Right hindlimb (tissue), 1 donor: Measurements from ENCODE around the gene SLC5A6.

Experiments used
- DNase-seq: peaks from one replicate; pipeline ENCODE4 v3.0.0-alpha.2; 2018

SLC5A6 gene

DNA sequence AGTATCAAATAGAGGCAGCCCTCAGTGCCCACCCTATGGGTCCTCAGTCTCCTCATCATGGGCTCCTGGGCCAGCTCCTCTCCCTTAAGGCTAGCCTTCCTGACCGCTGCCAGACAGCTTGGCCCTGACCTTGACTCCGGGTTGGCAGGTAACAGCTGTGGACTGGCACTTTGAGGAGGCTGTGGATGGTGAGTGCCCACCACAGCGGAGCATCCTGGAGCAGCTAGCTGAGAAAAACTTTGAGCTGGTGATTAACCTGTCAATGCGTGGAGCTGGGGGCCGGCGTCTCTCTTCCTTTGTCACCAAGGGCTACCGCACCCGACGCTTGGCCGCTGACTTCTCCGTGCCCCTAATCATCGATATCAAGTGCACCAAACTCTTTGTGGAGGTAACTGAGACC lies 24.1 kb upstream of the SLC5A6 start:
- peak; percentile 8 for DNase-seq

DNA sequence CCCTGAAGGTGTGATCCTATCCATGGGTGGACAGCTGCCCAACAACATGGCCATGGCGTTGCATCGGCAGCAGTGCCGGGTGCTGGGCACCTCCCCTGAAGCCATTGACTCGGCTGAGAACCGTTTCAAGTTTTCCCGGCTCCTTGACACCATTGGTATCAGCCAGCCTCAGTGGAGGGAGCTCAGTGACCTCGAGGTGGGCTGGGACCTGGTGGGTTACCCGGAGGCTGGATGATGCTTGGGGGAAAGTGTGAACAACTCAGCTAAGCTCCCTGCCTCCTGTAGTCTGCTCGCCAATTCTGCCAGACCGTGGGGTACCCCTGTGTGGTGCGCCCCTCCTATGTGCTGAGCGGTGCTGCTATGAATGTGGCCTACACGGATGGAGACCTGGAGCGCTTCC lies 21.3 kb upstream of the SLC5A6 start:
- DNase-seq: no peak

DNA sequence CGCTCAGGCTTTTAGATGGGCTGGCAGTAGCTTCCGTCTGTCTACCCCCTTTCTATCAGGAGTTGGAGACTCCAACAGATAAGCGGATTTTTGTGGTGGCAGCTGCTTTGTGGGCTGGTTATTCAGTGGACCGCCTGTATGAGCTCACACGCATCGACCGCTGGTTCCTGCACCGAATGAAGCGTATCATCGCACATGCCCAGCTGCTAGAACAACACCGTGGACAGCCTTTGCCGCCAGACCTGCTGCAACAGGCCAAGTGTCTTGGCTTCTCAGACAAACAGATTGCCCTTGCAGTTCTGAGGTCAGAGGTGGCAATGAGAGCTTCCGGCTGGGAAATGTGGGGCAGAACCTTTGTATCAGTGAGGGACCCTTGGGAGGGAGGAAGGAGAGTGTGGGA lies 19.9 kb upstream of the SLC5A6 start:
- DNase-seq: no peak

DNA sequence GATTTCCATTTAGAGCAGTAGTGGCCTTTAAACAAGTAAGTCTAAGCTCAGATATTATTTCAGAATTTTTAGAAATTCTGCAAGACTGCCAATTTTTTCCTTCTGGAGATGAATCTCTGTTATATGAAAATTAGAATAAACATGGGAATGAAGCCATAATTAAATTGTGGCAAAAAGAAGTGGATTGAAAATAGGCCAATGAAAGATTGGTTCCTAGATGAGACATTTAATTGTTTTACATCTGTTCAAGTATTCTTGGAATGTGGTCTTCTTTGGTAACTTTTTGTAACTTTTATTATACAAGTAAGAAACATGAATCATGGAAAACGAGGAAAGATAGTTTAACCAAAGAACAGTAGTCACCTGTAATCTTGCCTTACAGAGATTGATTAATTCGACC lies 15.4 kb upstream of the SLC5A6 start:
- DNase-seq: no peak

DNA sequence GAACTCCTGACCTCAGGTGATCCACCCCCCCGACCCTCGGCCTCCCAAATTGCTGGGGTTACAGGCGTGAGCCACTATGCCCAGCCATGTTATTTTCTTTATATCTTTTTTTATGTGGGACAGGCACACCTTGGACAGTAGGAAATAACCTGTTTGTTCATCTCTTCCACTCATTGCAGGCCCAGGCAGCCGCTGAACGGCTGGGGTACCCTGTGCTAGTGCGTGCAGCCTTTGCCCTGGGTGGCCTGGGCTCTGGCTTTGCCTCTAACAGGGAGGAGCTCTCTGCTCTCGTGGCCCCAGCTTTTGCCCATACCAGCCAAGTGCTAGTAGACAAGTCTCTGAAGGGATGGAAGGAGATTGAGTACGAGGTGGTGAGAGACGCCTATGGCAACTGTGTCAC lies 13.5 kb upstream of the SLC5A6 start:
- no peak for DNase-seq

DNA sequence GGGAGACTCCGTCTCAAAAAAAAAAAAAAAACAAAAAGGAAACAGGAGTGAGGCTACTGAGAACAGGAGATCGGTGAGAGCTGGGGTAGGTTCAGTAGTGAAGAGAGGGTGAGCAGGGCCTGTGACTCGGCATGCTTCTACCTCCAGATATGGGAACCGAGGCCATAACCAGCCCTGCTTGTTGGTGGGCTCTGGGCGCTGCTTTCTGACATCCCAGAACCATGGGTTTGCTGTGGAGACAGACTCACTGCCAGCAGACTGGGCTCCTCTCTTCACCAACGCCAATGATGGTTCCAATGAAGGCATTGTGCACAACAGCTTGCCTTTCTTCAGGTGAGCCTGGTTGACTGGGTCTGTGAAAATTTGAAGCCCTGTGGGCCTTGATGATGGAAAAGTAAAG lies 11.3 kb upstream of the SLC5A6 start:
- DNase-seq: no peak

DNA sequence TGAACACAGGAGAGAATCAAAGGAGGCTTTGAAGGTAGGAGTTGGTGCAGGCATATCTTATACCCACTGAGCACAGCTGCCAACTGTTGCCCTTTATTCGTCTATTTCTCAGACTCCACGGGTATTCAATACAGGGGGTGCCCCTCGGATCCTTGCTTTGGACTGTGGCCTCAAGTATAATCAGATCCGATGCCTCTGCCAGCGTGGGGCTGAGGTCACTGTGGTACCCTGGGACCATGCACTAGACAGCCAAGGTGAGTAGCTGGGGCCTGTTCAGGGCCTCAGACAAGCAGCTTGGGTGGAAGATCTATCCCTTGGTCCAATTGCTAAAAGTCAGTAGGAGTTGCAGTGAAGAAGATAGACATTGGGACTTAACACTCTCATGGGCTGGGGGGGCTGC lies 10.3 kb upstream of the SLC5A6 start:
- no peak for DNase-seq

DNA sequence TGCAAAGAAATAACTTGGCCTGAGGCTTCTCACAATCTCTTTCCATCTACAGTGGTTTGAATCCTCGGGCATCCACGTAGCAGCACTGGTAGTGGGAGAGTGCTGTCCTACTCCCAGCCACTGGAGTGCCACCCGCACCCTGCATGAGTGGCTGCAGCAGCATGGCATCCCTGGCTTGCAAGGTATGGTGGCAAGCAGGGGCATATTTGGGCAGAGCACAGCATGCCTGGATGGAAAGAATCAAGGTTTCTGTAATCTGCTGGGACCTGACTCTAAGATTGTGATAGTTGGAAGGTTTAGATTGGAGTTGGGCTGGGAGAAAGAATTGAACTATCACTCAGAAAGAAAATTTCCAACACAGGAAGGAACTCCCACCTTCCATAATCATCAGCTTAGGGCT lies 9.1 kb upstream of the SLC5A6 start:
- no peak for DNase-seq

DNA sequence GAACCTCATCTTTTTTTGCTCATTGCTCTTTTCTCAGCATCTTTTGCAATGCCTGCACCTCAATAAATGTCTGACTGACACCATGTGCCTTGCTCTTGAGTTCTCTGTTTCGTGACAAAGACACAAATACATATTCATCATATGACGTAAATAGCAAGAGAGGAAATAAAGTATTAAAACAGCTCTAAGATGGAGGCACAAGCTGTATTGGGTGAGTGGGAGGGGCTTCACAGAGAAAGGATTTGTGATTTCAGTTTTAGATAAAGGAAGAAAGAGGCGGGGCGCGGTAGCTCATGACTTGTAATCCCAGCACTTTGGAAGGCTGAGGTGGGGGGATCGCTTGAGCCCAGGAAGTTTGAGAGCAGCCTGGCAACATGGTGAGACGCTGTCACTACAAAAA lies 8.0 kb upstream of the SLC5A6 start:
- DNase-seq: no peak

DNA sequence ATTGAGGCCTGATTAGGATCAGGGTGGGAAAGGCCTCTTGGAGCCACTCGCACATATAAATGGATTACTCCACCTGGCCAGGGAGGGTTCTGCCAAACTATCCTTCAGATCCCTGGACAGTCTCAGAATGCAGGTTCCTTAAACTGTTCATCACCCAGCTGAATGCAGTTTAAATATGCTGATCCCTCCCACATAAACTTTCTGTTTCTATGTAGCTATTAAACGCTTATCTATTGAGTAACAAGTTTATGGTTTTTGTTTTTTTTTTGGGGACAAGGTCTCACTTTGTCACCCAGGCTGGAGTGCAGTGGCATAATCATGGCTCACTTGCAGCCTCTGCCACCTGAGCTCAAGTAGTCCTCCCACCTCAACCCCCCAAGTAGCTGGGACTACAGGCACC lies 7.0 kb upstream of the SLC5A6 start:
- DNase-seq: no peak

DNA sequence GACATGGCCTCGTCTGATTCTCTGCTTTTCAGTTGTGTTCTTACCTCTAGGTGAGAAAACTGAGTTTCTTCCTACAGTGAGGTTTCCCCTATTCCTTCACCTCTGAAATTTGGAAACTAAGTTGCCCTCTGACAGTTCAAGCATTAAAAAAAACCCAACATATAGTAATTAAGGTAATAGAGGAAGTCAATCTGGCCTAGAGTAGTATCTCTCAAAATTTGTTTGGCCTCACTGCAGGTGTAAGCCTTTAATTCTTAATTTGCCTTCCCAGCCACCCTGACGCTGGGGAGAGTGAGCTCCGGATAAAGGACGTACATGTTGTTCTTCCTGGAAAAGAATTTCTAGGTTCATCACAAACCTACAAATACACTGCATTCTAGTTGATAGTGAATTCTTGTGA lies 6.5 kb upstream of the SLC5A6 start:
- DNase-seq: no peak

DNA sequence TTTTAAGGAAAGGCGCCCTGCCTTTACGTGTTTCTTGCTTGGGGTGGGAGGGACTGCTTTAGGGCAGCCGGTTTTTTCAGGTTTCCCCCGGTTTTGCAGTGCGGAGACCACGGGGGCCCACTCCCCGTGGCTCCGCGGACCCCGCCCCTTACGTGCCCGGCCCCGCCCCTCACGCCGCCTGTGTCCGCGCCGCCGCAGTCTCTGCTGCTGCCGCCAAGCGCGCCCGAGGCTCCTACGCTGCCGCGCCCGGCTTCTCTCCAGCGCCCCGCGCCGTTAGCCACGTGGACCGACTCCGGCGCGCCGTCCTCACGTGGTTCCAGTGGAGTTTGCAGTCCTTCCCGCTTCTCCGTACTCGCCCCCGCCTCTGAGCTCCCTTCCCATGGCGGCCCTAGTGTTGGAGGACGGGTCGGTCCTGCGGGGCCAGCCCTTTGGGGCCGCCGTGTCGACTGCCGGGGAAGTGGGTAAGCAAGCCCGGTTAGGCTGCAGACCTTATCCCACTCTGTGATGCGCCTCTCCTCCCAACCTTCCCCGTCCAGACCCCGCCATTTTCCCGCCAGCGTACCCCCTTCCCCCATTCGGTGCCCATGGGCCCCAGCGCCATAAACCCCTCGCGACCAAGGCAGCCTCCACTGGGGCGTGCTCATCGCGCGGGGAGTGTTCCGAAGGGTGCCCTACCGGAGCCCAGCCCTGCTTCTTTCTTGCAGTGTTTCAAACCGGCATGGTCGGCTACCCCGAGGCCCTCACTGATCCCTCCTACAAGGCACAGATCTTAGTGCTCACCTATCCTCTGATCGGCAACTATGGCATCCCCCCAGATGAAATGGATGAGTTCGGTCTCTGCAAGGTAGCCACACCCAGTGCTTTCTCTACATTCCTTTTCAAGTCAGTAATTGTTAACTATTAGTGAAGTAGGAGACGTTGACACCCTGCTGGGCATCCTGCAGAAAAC lies 5.4 kb upstream of the SLC5A6 start, which contains the start of gene CAD:
TSS of gene CAD (plus strand) at position 197 of the 949 bp plus-strand sequence. CDS start at position 380, 183 bp downstream.
- peak; percentile 90 for DNase-seq

DNA sequence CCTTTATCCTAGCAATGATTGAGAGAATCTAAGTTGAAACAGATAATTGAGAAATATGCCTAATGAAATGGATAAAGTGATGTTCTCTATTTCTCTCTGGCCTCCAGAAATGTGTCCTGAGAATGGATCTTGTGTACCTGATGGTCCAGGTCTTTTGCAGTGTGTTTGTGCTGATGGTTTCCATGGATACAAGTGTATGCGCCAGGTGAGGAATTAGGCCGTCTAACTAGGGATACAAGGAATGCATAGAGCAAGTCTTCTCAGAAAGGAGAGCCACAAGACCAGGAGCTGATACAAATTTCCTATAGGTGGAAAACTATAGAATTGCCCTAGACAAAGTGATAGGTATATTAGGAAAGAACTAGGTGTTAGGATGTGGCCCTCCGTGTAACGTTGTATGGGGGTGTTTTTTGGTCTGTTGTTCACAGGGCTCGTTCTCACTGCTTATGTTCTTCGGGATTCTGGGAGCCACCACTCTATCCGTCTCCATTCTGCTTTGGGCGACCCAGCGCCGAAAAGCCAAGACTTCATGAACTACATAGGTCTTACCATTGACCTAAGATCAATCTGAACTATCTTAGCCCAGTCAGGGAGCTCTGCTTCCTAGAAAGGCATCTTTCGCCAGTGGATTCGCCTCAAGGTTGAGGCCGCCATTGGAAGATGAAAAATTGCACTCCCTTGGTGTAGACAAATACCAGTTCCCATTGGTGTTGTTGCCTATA lies 4.5 kb upstream of the SLC5A6 start:
- DNase-seq: no peak

DNA sequence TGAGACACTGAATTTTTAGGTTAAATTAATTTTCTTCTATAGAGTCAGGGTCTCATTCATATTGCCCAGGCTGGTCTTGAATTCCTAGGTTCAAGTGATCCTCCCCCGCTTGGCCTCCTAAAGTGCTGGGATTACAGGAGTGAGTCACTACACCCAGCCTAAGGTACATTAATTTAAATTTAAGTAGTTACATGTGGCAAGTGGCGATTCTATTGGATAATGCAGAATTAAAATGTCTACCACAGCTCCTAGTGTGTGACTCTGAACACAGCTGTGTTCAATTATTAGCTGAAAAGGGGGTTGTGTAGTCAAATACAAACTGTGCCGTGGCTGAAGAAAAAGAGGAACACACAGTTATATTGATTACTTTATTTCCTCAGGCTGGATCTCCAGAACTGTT lies 2.9 kb upstream of the SLC5A6 start:
- DNase-seq: no peak

DNA sequence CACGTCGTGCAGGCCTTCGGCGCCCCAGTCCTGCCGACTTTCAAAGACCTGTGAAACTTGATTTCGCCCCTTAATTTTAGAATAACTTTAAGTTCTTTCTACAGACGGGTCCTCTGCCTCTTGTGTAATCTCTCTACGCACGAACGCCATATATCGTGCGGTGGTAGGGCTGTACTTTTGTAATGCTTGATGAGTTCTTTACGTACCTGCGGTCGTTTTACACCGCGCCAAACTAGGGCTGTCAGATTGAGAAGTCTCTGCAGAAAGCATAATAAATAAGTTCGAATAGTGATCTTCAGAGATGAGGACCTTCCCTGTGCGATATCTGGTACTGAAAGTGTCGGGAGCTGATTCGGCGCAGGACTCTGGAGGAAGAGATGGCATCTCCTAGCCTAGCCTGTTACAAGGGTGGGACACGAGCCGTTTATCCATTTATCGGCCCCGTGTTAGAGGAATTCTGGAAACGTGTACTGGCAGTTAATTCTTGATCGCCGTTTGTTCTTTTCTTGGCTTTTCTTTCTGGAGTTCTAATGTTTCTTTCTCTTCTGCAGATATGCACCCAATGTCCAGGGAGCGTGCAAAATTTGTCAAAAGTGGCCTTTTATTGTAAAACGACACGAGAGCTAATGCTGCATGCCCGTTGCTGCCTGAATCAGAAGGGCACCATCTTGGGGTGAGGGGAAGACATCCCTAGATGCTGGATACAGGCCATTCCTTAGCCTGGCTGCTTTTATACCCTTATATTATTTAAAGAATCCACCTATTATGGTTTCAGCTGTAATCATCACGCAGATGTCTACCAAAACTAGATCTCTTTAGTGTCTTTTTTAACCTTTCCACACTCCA lies 781 bp upstream of the SLC5A6 start:
- peak; percentile 12 for DNase-seq

DNA sequence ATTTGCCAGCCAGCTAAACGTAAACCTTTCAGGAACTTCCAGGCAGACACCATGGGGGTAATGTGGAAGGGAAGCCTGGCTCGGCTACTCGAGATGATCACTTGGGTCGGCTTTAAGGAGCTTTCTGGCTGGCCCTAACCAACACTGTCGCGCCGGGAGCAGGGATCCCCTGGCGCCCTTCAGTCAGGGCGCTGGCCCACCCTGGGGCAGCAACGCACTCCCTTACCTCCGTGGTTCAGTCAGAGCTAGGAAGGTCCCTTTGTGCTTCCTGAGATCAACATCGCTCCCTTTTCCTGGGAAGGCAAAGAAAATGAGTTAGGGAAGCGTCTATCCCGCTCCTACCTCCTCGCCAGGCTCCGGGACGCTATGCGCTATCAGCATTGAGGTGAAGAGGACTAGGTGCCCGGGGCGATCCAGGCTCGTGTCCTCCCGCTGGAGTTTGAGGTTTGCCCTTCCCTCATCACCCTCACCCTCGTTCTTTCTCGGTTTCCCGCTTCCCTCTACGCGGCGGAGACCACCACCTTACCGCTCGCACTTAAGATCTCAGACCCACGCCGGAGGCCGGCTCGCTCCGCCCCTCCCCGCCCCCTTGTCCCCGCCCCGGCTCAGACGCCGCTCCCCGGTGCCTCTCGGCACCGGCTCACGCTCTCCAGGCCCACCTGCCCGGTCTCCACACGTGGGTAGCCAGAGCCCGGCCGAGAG lies 676 bp downstream of the SLC5A6 start:
- DNase-seq: no peak

DNA sequence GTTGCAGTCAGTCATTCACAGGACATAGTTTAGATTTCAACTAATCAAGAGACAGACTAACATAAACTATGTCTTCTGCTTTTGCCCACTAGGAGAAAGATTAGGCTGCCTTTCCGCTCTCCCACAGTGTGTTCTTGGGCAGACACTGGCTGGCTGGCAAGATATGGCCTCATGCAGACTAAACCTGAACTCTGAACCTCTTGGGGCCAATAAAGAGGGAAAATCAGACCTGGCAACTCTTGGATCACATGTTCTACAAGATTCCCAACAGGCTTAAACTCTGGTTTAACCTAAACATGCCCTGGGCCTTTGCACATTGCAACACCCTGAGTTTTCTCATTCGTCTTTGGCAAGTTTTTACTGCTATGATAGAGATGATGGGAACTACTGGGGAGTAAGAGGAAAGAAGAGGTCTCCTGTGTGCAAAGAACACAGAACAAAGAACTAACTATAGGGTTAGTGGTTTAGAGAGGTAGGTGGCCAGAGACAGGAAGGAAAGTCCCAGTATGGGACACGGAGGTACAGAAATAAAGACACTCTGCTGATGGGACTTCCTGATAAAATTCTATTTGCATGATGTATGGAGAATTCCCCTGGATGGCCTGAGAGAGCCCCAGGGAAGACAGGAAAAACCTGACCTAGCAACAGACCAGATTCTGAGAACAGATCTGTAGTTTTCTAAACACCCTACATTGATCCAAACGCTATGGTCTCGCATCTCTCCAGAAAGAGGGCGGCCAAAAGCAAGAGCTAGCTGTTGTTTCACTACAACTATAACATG lies 2.3 kb downstream of the SLC5A6 start:
- DNase-seq: peak; percentile 3

DNA sequence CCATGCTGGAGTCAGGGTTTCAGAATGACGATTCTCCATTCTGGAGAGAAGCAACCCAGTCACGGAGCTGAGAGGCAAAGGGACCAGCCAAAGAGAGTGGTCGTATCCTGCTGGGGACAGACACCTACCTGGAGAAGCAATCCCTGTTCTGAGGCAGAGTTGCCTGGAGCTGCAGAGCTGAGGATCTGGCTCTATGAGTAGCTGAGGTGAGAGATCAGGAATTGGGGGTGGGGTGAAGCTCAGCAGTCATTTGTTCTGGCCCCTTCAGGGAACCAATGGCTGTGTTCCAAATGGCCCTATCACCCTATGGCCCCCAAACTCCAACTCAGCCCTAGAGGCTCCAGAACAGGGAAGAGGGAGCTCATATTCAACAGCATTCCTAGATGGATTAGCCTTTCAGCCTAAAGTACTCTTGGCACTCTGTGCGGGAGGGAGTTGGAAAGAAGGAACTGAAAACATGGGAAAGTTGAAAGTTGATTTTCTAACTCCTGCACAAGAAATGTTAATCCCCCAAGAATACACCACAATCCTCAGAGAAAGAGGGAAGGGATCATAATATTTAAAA lies 3.5 kb downstream of the SLC5A6 start:
- no peak for DNase-seq

DNA sequence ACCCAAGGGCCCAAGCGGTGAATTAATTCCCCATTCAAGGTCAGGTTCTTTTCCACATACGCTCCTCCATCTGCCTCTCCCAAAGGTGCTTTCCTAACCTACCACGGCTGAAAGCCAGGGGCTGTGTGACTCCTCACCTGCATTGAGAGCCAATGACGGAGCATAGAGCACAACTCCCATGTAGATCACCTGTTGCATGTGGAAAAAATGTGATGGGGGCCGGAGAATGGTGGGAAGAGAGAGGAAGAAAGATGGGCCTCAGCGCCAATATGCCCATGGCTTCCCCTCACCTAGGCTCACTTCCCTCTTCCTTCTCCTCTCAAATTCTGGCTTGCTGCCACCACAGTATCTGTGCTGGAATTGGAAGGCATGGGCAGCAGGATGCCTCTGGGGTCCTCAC lies 5.7 kb downstream of the SLC5A6 start:
- DNase-seq: no peak

DNA sequence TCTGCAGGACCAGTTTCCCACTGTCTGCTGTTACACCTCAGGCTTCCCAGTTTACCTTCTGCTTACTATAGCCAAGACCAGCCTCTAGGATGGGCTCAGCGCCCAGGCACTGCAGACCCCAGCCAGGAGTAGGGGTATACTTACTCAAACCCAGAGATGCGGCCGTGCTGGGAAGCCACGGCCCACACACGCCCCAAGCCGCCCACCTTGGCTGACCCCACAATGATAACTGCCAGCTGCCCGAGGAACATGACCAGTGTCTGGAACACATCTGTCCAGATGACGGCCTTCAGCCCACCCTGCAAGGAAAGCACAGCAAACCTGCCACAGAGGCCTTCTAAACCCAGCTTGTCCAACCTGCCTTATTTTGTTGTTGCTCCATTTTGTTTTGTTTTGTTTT lies 6.9 kb downstream of the SLC5A6 start:
- no peak for DNase-seq

DNA sequence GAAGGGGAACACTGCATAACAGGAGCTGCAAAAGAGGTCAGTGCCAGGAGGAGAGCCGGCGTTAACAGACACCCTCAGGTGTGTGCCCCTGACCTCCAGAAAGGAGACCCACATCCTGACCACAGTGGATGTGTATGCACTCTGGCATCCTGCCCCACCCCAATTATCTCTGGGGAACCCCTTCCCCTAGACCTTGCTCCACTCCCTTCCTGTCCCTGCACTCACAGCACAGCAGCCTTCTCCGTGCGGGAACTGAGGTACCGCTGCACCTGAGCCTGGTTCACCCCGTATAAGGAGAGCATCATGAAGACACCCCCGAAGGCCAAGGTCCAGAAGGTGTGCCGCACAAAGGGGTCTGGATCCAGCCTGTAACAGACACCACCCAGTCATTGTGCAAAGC lies 7.5 kb downstream of the SLC5A6 start:
- no peak for DNase-seq
